HCT116 (cell line): ENCODE data around the gene GDE1. TPM values are rescaled to one million over a fixed set of nuclear protein-coding genes. Genes with fewer than 3 reads are reported as not detected.

Experiments
- ATAC-seq: fragments of 200-7000 bp; cut with Tn5 transposase; 2 replicates; pipeline ENCODE4 v1.9.1; 2020; ENCODE audit warnings: mild to moderate bottlenecking, moderate library complexity
- BruUV-seq: library from RNA; stranded (reverse); fragments of 400-500 nt; replicated peaks from 2 replicates; lab custom pipeline; 2021; lab: Mats Ljungman, UMichigan
- CTCF ChIA-PET: fragments of 300-600 bp; sonication (Branson Sonifier 250); formaldehyde crosslinking; loops from one replicate; lab custom pipeline; 2021; ENCODE audit warnings: antibody characterized with exemption; lab: Charles Lee
- POLR2A ChIA-PET: fragments of 300-600, 350-600 bp; sonication (Branson Sonifier 250); formaldehyde crosslinking; loops from one replicate; lab custom pipeline; 2021; ENCODE audit warnings: antibody characterized with exemption; lab: Charles Lee
- RAD21 ChIA-PET, 2 experiments: fragments of 300-600 bp; sonication (Branson Sonifier 250); formaldehyde crosslinking; loops; one replicate each; lab custom pipeline; 2023; ENCODE audit warnings: low total read pairs in 2 of 2; ENCODE audit not compliant: uncharacterized antibody in 2 of 2, unreplicated experiment in 2 of 2, low non-redundant PET in 1 of 2; lab: Charles Lee
- DNase-seq: peaks from one replicate; pipeline ENCODE4 v3.0.0-alpha.2; 2010; ENCODE audit warnings: low read depth, low spot score
- H2AFZ ChIP-seq: fragments of 200-600 bp; shearing (Covaris generic), sonication (generic); 2 replicates; pipeline ENCODE4 v1.6.1; 2017; ENCODE audit warnings: low read depth, mixed run types, mixed read lengths, antibody characterized with exemption, low read length; ENCODE audit not compliant: poor library complexity, severe bottlenecking
- H3K27ac ChIP-seq: 2 replicates; pipeline ENCODE4 v1.5.1; 2012; ENCODE audit warnings: low read depth, low read length
- H3K27me3 ChIP-seq: fragments of 200-600 bp; sonication (generic); 2 replicates; pipeline ENCODE4 v1.6.1; 2016; ENCODE audit warnings: mixed run types, low read length, mixed read lengths; ENCODE audit not compliant: insufficient read depth
- H3K36me3 ChIP-seq, 2 experiments: fragments of 200-500 bp in 1 of 2; fragments of 200-600 bp in 1 of 2; sonication (Bioruptor generic) in 1 of 2; sonication (generic) in 1 of 2; 2 replicates each; pipeline versions ENCODE4 v1.5.1 to v1.6.1; 2014 to 2016; ENCODE audit warnings: low read length in 2 of 2, inconsistent platforms in 1 of 2, mixed read lengths in 1 of 2, mixed run types in 1 of 2; ENCODE audit not compliant: insufficient read depth in 2 of 2, control insufficient read depth in 1 of 2
- H3K4me1 ChIP-seq, 2 experiments: fragments of 200-600 bp in 1 of 2; sonication (generic) in 1 of 2; 2 replicates each; pipeline versions ENCODE4 v1.5.1 to v1.6.1; 2012 to 2017; ENCODE audit warnings: low read length in 2 of 2, inconsistent platforms in 1 of 2, mild to moderate bottlenecking in 1 of 2, mixed read lengths in 1 of 2, mixed run types in 1 of 2, moderate library complexity in 1 of 2; ENCODE audit not compliant: insufficient read depth in 2 of 2, control insufficient read depth in 1 of 2
- H3K4me2 ChIP-seq: fragments of 200-600 bp; sonication (generic); 2 replicates; pipeline ENCODE4 v1.6.1; 2017; ENCODE audit warnings: mixed run types, low read length, mixed read lengths
- H3K4me3 ChIP-seq, 2 experiments: fragments of 200-600 bp in 1 of 2; sonication (generic) in 1 of 2; replicated peaks in 1 of 2; 2 replicates each; pipeline ENCODE4 v1.5.1; 2011 to 2016; ENCODE audit warnings: low read length in 2 of 2, control low read depth in 1 of 2, low read depth in 1 of 2, mild to moderate bottlenecking in 1 of 2, mixed read lengths in 1 of 2, mixed run types in 1 of 2
- H3K79me2 ChIP-seq: fragments of 200-600 bp; sonication (generic); 2 replicates; pipeline ENCODE4 v1.6.1; 2017; ENCODE audit warnings: mild to moderate bottlenecking, mixed run types, low read length, moderate library complexity, mixed read lengths; ENCODE audit not compliant: insufficient read depth
- H3K9ac ChIP-seq: fragments of 200-600 bp; sonication (generic); 2 replicates; pipeline ENCODE4 v1.6.1; 2016; ENCODE audit warnings: low read length, mixed read lengths
- H3K9me2 ChIP-seq: fragments of 200-600 bp; sonication (generic), shearing (Covaris generic); 2 replicates; pipeline ENCODE4 v1.6.1; 2017; ENCODE audit warnings: mixed run types, mild to moderate bottlenecking, moderate library complexity; ENCODE audit not compliant: insufficient read depth
- H3K9me3 ChIP-seq, 2 experiments: fragments of 200-500 bp in 1 of 2; fragments of 200-600 bp in 1 of 2; sonication (Bioruptor generic) in 1 of 2; sonication (generic) in 1 of 2; 2 replicates each; pipeline ENCODE4 v1.6.1; 2014 to 2017; ENCODE audit warnings: low read length in 2 of 2, mixed read lengths in 2 of 2, inconsistent platforms in 1 of 2, low read depth in 1 of 2, mild to moderate bottlenecking in 1 of 2, mixed run types in 1 of 2, moderate library complexity in 1 of 2; ENCODE audit not compliant: control insufficient read depth in 1 of 2, insufficient read depth in 1 of 2
- H4K20me1 ChIP-seq: fragments of 200-600 bp; sonication (generic), shearing (Covaris generic); 2 replicates; pipeline ENCODE4 v1.6.1; 2017; ENCODE audit warnings: mixed run types, mild to moderate bottlenecking, moderate library complexity; ENCODE audit not compliant: insufficient read depth
- ATF3 ChIP-seq: IDR thresholded peaks from 2 replicates; pipeline ENCODE4 v1.6.1; 2012
- CBX3 ChIP-seq: IDR thresholded peaks from 2 replicates; pipeline ENCODE4 v1.6.1; 2012; ENCODE audit warnings: low read depth
- CEBPB ChIP-seq: IDR thresholded peaks from 2 replicates; pipeline ENCODE4 v1.6.1; 2012; ENCODE audit warnings: low read depth
- CTCF ChIP-seq, 3 experiments: fragments of 200-600 bp in 1 of 3; sonication (generic) in 1 of 3; IDR thresholded peaks in 2 of 3; conservative IDR thresholded peaks in 1 of 3; 2 replicates each; pipeline ENCODE4 v1.5.1; 2012 to 2017; ENCODE audit warnings: low read depth in 2 of 3, low read length in 2 of 3, antibody characterized with exemption in 1 of 3, borderline replicate concordance in 1 of 3, control low read depth in 1 of 3, mild to moderate bottlenecking in 1 of 3, mixed read lengths in 1 of 3, mixed run types in 1 of 3, moderate library complexity in 1 of 3; ENCODE audit not compliant: insufficient read depth in 1 of 3
- EGR1 ChIP-seq: IDR thresholded peaks from 2 replicates; pipeline ENCODE4 v1.6.1; 2012; ENCODE audit warnings: low read depth
- ELF1 ChIP-seq: IDR thresholded peaks from 2 replicates; pipeline ENCODE4 v1.6.1; 2012; ENCODE audit warnings: low read depth, borderline replicate concordance
- EZH2 ChIP-seq: fragments of 200-600 bp; sonication (generic); IDR thresholded peaks from 2 replicates; pipeline ENCODE4 v1.6.1; 2017; ENCODE audit warnings: antibody characterized with exemption, mixed run types
- EZH2phosphoT487 ChIP-seq: fragments of 200-600 bp; IDR thresholded peaks from 2 replicates; pipeline ENCODE4 v1.6.1; 2018; ENCODE audit warnings: antibody characterized with exemption, borderline replicate concordance
- FOSL1 ChIP-seq: IDR thresholded peaks from 2 replicates; pipeline ENCODE4 v1.6.1; 2012; ENCODE audit warnings: low read depth
- JUND ChIP-seq: IDR thresholded peaks from 2 replicates; pipeline ENCODE4 v1.6.1; 2012
- MAX ChIP-seq: IDR thresholded peaks from 2 replicates; pipeline ENCODE4 v1.6.1; 2012
- POLR2AphosphoS5 ChIP-seq: IDR thresholded peaks from 2 replicates; pipeline ENCODE4 v1.6.1; 2011; ENCODE audit warnings: mild to moderate bottlenecking, low read depth, low read length, moderate library complexity
- REST ChIP-seq: IDR thresholded peaks from 2 replicates; pipeline ENCODE4 v1.6.1; 2012; ENCODE audit warnings: low read depth
- SP1 ChIP-seq: IDR thresholded peaks from 2 replicates; pipeline ENCODE4 v1.6.1; 2012; ENCODE audit warnings: low read depth
- TCF7L2 ChIP-seq: IDR thresholded peaks from 2 replicates; pipeline ENCODE4 v1.7.0; 2011; ENCODE audit warnings: borderline replicate concordance, inconsistent platforms; ENCODE audit not compliant: insufficient read depth, insufficient read length; ENCODE audit errors: extremely low read depth
- YY1 ChIP-seq: IDR thresholded peaks from 2 replicates; pipeline ENCODE4 v1.6.1; 2011; ENCODE audit warnings: low read length, low read depth, moderate library complexity, mild to moderate bottlenecking; ENCODE audit not compliant: insufficient replicate concordance; ENCODE audit errors: extremely low read depth
- ZBTB33 ChIP-seq: IDR thresholded peaks from 2 replicates; pipeline ENCODE4 v1.6.1; 2011; ENCODE audit warnings: mild to moderate bottlenecking, low read length, moderate library complexity; ENCODE audit not compliant: insufficient replicate concordance; ENCODE audit errors: extremely low read depth
- ZFX ChIP-seq: fragments of 450-650 bp; IDR thresholded peaks from 2 replicates; pipeline ENCODE4 v1.6.1; 2017
- ZNF274 ChIP-seq: fragments of 200-500 bp; sonication (Bioruptor generic); IDR thresholded peaks from 2 replicates; pipeline ENCODE4 v1.6.1; 2014; ENCODE audit warnings: mild to moderate bottlenecking, low read depth, low read length, inconsistent platforms
- intact Hi-C: fragments of 100-400 bp; cut with micrococcal nuclease; formaldehyde crosslinking; loops from 2 replicates; pipeline ENCODE4 v1.10.0; 2022
- total RNA-seq: library from RNA; stranded (reverse); gene quantifications from one replicate; pipeline ENCODE4 v1.2.1, GENCODE V29; 2021; ENCODE audit not compliant: unreplicated experiment

The GDE1 gene
- total RNA-seq, 1 experiment from 2014 or later: 47.1 TPM

- DNase-seq (no peak), ATAC-seq (no peak)
- ChIA-PET POLR2A (no interaction called here), CTCF (interaction anchor here (1.2 to 2.8 kb wide), 13 partner anchors 10 to 417 kb away, joined by 4 to 18 read pairs (median 9); partner anchors contain the start of gene TMC5), RAD21 (interaction anchor here in 1 of 2 experiments (1.2 to 1.3 kb wide), 2 partner anchors 86 to 418 kb away, joined by 3 read pairs; partner anchors contain the start of gene TMC5)
- no peaks in the 10 kb centered on the region for H3K9me2 ChIP-seq
- no peaks in the 10 kb centered on the region for H3K9me3 ChIP-seq
- no peak overlapping the region for H3K27ac ChIP-seq
- H3K79me2 ChIP-seq: no peaks in the 10 kb centered on the region
- H3K4me3 ChIP-seq: no peak overlapping the region
- intact Hi-C loops: loop anchor here (2.0 to 5.0 kb wide), 2 partner anchors 336 to 417 kb away; partner anchors contain the start of gene SYT17
- no peak overlapping the region for H2AFZ ChIP-seq
- H3K27me3 ChIP-seq: no peaks in the 10 kb centered on the region
- peaks cover 15 to 33% of the 10 kb centered on the region in 2 experiments; a peak in 3 of 4 replicates for H3K36me3 ChIP-seq
- H3K9ac ChIP-seq: no peak overlapping the region
- no peak for TF ChIP-seq REST
- no peak for TF ChIP-seq EGR1
- TF ChIP-seq POLR2AphosphoS5: no peak
- no peak for TF ChIP-seq ELF1
- no peak for TF ChIP-seq TCF7L2
- TF ChIP-seq SP1: no peak
- TF ChIP-seq ZFX: no peak
- no peak for TF ChIP-seq JUND
- no peak for TF ChIP-seq MAX
- TF ChIP-seq CBX3: no peak
- TF ChIP-seq FOSL1: no peak
- TF ChIP-seq EZH2phosphoT487: no peak
- TF ChIP-seq CEBPB: no peak
- no peak for TF ChIP-seq YY1
- no peak for TF ChIP-seq EZH2
- TF ChIP-seq ATF3: no peak
- TF ChIP-seq CTCF (IDR thresholded peaks at IDR 0.05 in 2 of 3, conservative IDR thresholded peaks at IDR 0.05 in 1 of 3; ENCODE audit: borderline replicate concordance in 1 of 3, insufficient read depth in 1 of 3, low read depth in 2 of 3, low read length in 2 of 3): no peak
- TF ChIP-seq ZNF274: no peak
- no peak for TF ChIP-seq ZBTB33
- no TSS peak for BruUV-seq
- H3K4me2 ChIP-seq: no peak overlapping the region
- peaks cover 3 to 7% of the 10 kb centered on the region in 2 experiments; a peak in 2 of 4 replicates for H3K4me1 ChIP-seq
- H4K20me1 ChIP-seq: no peaks in the 10 kb centered on the region
These were observed 18.3 kb downstream of the GDE1 start for GRCh38 chr16:19503461-19504075.
